ENCODE data around the gene SNX20.

The SNX20 gene

DNA sequence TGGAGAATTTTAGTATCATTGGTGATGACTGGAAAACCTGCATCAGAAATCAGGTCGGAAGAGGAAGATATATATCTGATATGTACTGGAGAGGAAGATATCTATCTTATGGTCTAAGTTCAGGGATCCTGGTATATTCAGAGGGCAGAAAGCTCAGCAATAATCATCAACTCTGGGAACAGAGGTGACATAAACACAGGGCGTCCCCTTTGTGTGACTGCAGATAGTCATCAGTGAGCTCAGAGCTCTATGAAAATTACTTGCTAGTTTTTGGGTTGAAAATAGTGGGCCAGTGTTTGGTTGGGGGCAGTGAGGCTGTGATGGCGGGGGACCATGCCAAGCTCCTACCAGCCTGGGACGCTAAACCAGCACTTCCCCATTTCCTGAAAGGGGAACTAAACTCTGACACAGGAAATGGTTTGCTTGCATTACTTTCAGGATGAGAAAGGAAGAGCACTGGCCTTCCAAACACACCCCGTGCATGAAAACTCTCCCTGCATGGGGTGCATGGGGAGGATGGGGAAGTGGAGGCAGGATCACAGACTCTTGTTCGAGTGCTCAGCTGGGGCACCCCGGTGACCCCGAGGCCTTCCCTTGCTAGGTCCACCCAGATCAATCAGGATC is 28.1 kb upstream of the SNX20 start:
- no peak overlapping the region for H3K4me3 ChIP-seq (ENCODE audit: insufficient read depth, low read length, poor library complexity, severe bottlenecking)
- no peak overlapping the region for H3K9ac ChIP-seq (ENCODE audit: low read length)

GRCh38 chr16:50708373-50709060 is 27.4 kb upstream of the SNX20 start:
- Histone ChIP-seq H3K36me3 (ENCODE audit: low read length) (no peaks in the 10 kb centered on the region), H3K27me3 (ENCODE audit: low read length) (no peaks in the 10 kb centered on the region; the same call in 1 of the 2 replicates), H3K9ac (ENCODE audit: low read length) (no peak overlapping the region), H3K27ac (ENCODE audit: low read depth, low read length) (no peak overlapping the region), H3K4me3 (ENCODE audit: insufficient read depth, low read length, poor library complexity, severe bottlenecking) (no peak overlapping the region), H2AFZ (ENCODE audit: low read depth, low read length, severe bottlenecking) (no peak overlapping the region), H3K9me3 (ENCODE audit: insufficient read depth, low read length) (peaks cover 15% of the 10 kb centered on the region; the same call in 1 of the 2 replicates), H4K20me1 (ENCODE audit: low read depth, low read length) (no peaks in the 10 kb centered on the region), H3F3A (ENCODE audit: insufficient read depth) (no peaks in the 10 kb centered on the region), H3K4me2 (ENCODE audit: low read depth, low read length, poor library complexity, severe bottlenecking) (no peak overlapping the region), H3K79me2 (ENCODE audit: insufficient read depth, low read length) (no peaks in the 10 kb centered on the region), H3K9me2 (replicated peaks; ENCODE audit: insufficient read depth, low read length) (no peaks in the 10 kb centered on the region)
- TF ChIP-seq CTCF (IDR thresholded peaks at IDR 0.05; ENCODE audit: insufficient read depth, low read length, poor library complexity, severe bottlenecking): no peak
- no peak for TF ChIP-seq EZH2phosphoT487 (conservative IDR thresholded peaks at IDR 0.05; ENCODE audit: low read length)

More for the DNA sequence above, 28.1 kb upstream of the SNX20 start:
- H3K27me3 ChIP-seq (ENCODE audit: low read length): no peaks in the 10 kb centered on the region; the same call in 1 of the 2 replicates
- H3K27ac ChIP-seq (ENCODE audit: low read depth, low read length): no peak overlapping the region
- peaks cover 10% of the 10 kb centered on the region; the same call in 1 of the 2 replicates for H3K9me3 ChIP-seq (ENCODE audit: insufficient read depth, low read length)
- TF ChIP-seq CTCF (IDR thresholded peaks at IDR 0.05; ENCODE audit: insufficient read depth, low read length, poor library complexity, severe bottlenecking) (no peak), EZH2phosphoT487 (conservative IDR thresholded peaks at IDR 0.05; ENCODE audit: low read length) (no peak)
- H3K9me2 ChIP-seq (replicated peaks; ENCODE audit: insufficient read depth, low read length): no peaks in the 10 kb centered on the region
- H4K20me1 ChIP-seq (ENCODE audit: low read depth, low read length): no peaks in the 10 kb centered on the region
- no peaks in the 10 kb centered on the region for H3F3A ChIP-seq (ENCODE audit: insufficient read depth)
- no peaks in the 10 kb centered on the region for H3K79me2 ChIP-seq (ENCODE audit: insufficient read depth, low read length)
- H2AFZ ChIP-seq (ENCODE audit: low read depth, low read length, severe bottlenecking): no peak overlapping the region
- H3K36me3 ChIP-seq (ENCODE audit: low read length): no peaks in the 10 kb centered on the region
- H3K4me2 ChIP-seq (ENCODE audit: low read depth, low read length, poor library complexity, severe bottlenecking): no peak overlapping the region

GRCh38 chr16:50706250-50706649 is 25.1 kb upstream of the SNX20 start:
- H2AFZ ChIP-seq (ENCODE audit: low read depth, low read length, severe bottlenecking): no peak overlapping the region
- H3K36me3 ChIP-seq (ENCODE audit: low read length): no peaks in the 10 kb centered on the region
- peaks cover 15% of the 10 kb centered on the region; the same call in 1 of the 2 replicates for H3K9me3 ChIP-seq (ENCODE audit: insufficient read depth, low read length)
- no peak overlapping the region for H3K4me3 ChIP-seq (ENCODE audit: insufficient read depth, low read length, poor library complexity, severe bottlenecking)
- H4K20me1 ChIP-seq (ENCODE audit: low read depth, low read length): no peaks in the 10 kb centered on the region
- no peaks in the 10 kb centered on the region for H3F3A ChIP-seq (ENCODE audit: insufficient read depth)
- H3K4me2 ChIP-seq (ENCODE audit: low read depth, low read length, poor library complexity, severe bottlenecking): no peak overlapping the region
- H3K27me3 ChIP-seq (ENCODE audit: low read length): no peaks in the 10 kb centered on the region; the same call in 1 of the 2 replicates
- TF ChIP-seq CTCF (IDR thresholded peaks at IDR 0.05; ENCODE audit: insufficient read depth, low read length, poor library complexity, severe bottlenecking): no peak
- no peak for TF ChIP-seq EZH2phosphoT487 (conservative IDR thresholded peaks at IDR 0.05; ENCODE audit: low read length)
- no peaks in the 10 kb centered on the region for H3K9me2 ChIP-seq (replicated peaks; ENCODE audit: insufficient read depth, low read length)
- no peaks in the 10 kb centered on the region for H3K79me2 ChIP-seq (ENCODE audit: insufficient read depth, low read length)
- H3K9ac ChIP-seq (ENCODE audit: low read length): no peak overlapping the region
- H3K27ac ChIP-seq (ENCODE audit: low read depth, low read length): no peak overlapping the region

All from SU-DHL-6 (cell line).